Gastrocnemius medialis (tissue), 4 donors: ENCODE measurements around the gene ZC3H18. TPM values are rescaled to one million over a fixed set of nuclear protein-coding genes. Genes with fewer than 3 reads are reported as not detected.

Experiments
- ATAC-seq, 2 donors: fragments of 150-250 bp; one replicate each; pipeline ENCODE4 v1.9.1; 2016
- DNase-seq, 2 donors: peaks; one replicate each; pipeline ENCODE4 v3.0.0-alpha.2; 2019
- H3K27ac ChIP-seq, 4 donors: fragments of 200-600 bp; sonication (generic); 1 replicate in 1 of 4; 2 replicates in 3 of 4; pipeline ENCODE4 v1.5.1; 2016 to 2018; ENCODE audit warnings: mild to moderate bottlenecking in 2 of 4, moderate library complexity in 1 of 4
- H3K27me3 ChIP-seq, 3 donors: fragments of 200-600 bp; sonication (generic) in 2 of 3; 1 replicate in 1 of 3; 2 replicates in 2 of 3; pipeline versions ENCODE4 v1.5.1 to v1.6.0; 2016 to 2019; ENCODE audit warnings: mild to moderate bottlenecking in 1 of 3, moderate library complexity in 1 of 3
- H3K36me3 ChIP-seq, 2 donors: fragments of 200-600 bp; sonication (generic) in 1 of 2; one replicate each; pipeline ENCODE4 v1.5.1; 2017 to 2018
- H3K4me1 ChIP-seq, 2 donors: fragments of 200-600 bp; sonication (generic) in 1 of 2; one replicate each; pipeline ENCODE4 v1.5.1; 2016 to 2017; ENCODE audit warnings: mild to moderate bottlenecking in 2 of 2
- H3K4me3 ChIP-seq, 4 donors: fragments of 200-600 bp; sonication (generic) in 3 of 4; 1 replicate in 1 of 4; 2 replicates in 3 of 4; pipeline ENCODE4 v1.5.1; 2016 to 2019; ENCODE audit warnings: mild to moderate bottlenecking in 2 of 4
- H3K9me3 ChIP-seq, 3 donors: fragments of 200-600 bp; sonication (generic) in 2 of 3; 1 replicate in 1 of 3; 2 replicates in 2 of 3; pipeline ENCODE4 v1.5.1; 2016 to 2019
- POLR2A ChIP-seq, 2 donors: fragments of 450-650 bp; IDR thresholded peaks; one replicate each; pipeline ENCODE4 v1.6.1; 2017; ENCODE audit warnings: antibody characterized with exemption in 2 of 2, mild to moderate bottlenecking in 2 of 2, moderate library complexity in 2 of 2
- in situ Hi-C, 4 donors: fragments of 200-750 bp; cut with MboI; loops; one replicate each; pipeline versions ENCODE4 v1.15.0 to v1.8.0; 2017; ENCODE audit warnings: low sequenced_read_pairs in 4 of 4
- intact Hi-C: fragments of 100-400 bp; cut with DNase I; formaldehyde crosslinking; loops from one replicate; pipeline ENCODE4 v1.15.1; 2023; ENCODE audit warnings: low total_unique reads
- total RNA-seq, 4 donors: library from RNA; depleted of rRNA; stranded (reverse); fragments of >200 nt; gene quantifications; one replicate each; pipeline versions ENCODE4 v1.1.0 to v1.2.3, GENCODE V29; 2016
- TF ChIP-seq, protein P1 (sequence below), 5 experiments: fragments of 450-650 bp in 3 of 5; fragments of 200-600 bp in 2 of 5; sonication (generic) in 2 of 5; IDR thresholded peaks in 4 of 5; conservative IDR thresholded peaks in 1 of 5; 1 replicate in 4 of 5; 2 replicates in 1 of 5; pipeline ENCODE4 v1.5.1; 2016 to 2019; ENCODE audit warnings: antibody characterized with exemption in 5 of 5, mild to moderate bottlenecking in 3 of 5, moderate library complexity in 3 of 5

ZC3H18 gene
- total RNA-seq, 4 donors from 2014 or later, result 10.9 to 20.5 (median 18.4) TPM

DNA sequence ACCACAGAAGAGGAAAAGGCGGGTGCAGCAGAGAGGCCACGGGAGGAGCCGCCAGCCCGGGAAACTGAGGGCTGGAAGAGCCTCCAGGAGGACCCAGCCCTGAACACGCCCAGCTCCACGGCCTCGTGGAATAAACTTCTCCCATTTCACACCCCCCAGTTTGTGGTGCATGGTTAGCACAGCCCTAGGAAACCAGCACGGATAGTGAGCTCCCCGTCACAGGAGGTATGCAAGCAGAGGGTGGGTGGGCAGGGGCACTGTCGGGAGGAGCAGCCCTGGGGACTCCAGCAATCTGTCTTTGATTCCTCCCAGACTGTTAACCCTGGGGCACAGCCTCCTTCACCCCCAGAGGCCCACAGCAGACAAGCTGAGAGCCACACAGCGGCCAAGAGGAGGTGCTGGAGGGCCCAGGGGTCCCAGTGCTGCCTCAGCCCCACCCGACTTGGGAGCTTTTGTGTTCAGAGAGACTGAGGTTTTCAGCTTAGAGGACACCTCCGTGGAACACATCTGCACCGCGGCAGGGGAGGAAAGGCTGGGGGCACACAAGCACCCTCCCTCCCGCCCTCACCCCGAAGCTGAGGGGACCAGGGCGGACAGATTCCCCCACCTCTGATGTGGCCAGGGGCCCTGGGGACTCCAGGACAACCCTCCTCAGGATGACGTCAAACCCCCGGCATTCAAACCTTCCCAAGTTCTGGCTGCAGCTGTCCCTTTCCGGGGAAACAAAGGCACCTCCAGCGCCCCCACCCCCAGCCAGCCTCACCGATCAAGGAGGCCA lies 66.5 kb downstream of the ZC3H18 start:
- TF ChIP-seq, protein P1, sequence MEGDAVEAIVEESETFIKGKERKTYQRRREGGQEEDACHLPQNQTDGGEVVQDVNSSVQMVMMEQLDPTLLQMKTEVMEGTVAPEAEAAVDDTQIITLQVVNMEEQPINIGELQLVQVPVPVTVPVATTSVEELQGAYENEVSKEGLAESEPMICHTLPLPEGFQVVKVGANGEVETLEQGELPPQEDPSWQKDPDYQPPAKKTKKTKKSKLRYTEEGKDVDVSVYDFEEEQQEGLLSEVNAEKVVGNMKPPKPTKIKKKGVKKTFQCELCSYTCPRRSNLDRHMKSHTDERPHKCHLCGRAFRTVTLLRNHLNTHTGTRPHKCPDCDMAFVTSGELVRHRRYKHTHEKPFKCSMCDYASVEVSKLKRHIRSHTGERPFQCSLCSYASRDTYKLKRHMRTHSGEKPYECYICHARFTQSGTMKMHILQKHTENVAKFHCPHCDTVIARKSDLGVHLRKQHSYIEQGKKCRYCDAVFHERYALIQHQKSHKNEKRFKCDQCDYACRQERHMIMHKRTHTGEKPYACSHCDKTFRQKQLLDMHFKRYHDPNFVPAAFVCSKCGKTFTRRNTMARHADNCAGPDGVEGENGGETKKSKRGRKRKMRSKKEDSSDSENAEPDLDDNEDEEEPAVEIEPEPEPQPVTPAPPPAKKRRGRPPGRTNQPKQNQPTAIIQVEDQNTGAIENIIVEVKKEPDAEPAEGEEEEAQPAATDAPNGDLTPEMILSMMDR (IDR thresholded peaks at IDR 0.05 in 4 of 5, conservative IDR thresholded peaks at IDR 0.05 in 1 of 5), result no peak
- no peak for TF ChIP-seq POLR2A (IDR thresholded peaks at IDR 0.05)
- Histone ChIP-seq H3K9me3 (no peaks in the 10 kb centered on the region), H3K4me1 (no peaks in the 10 kb centered on the region), H3K36me3 (peaks cover 0 to 10% of the 10 kb centered on the region in 2 donors), H3K4me3 (no peak overlapping the region), H3K27ac (no peak overlapping the region), H3K27me3 (peaks cover 30 to 40% (median 37%) of the 10 kb centered on the region in 3 donors)
- in situ Hi-C loops, result no loop called here
- intact Hi-C loops, result no loop called here
- no peak for ATAC-seq
- no peak for DNase-seq

- in situ Hi-C loops, result no loop called here
- no peak for ATAC-seq
- H3K27me3 ChIP-seq, result peaks cover 30 to 40% (median 37%) of the 10 kb centered on the region in 3 donors
Observed at GRCh38 chr16:88638323-88639230, 68.4 kb downstream of the ZC3H18 start, which contains the start of gene IL17C. Gene IL17C (plus strand): TSS chr16:88638572. CDS start chr16:88638642, 70 bp downstream.

GRCh38 chr16:88639231-88640038 lies 69.2 kb downstream of the ZC3H18 start:
- Histone ChIP-seq H3K36me3 (no peaks in the 10 kb centered on the region), H3K9me3 (no peaks in the 10 kb centered on the region), H3K27me3 (peaks cover 30 to 40% (median 37%) of the 10 kb centered on the region in 3 donors), H3K4me1 (no peaks in the 10 kb centered on the region), H3K4me3 (no peak overlapping the region), H3K27ac (no peak overlapping the region)
- ATAC-seq (no peak), DNase-seq (no peak)
- in situ Hi-C loops (no loop called here), intact Hi-C loops (no loop called here)
- TF ChIP-seq POLR2A (IDR thresholded peaks at IDR 0.05), result no peak
- TF ChIP-seq, protein P1 (IDR thresholded peaks at IDR 0.05 in 4 of 5, conservative IDR thresholded peaks at IDR 0.05 in 1 of 5), result no peak

More at GRCh38 chr16:88638323-88639230, 68.4 kb downstream of the ZC3H18 start, which contains the start of gene IL17C:
- Histone ChIP-seq H3K36me3 (no peaks in the 10 kb centered on the region), H3K27ac (no peak within 1 kb of the TSS), H3K9me3 (no peaks in the 10 kb centered on the region), H3K4me3 (no peak within 1 kb of the TSS), H3K4me1 (no peaks in the 10 kb centered on the region)
- TF ChIP-seq, protein P1 (IDR thresholded peaks at IDR 0.05 in 4 of 5, conservative IDR thresholded peaks at IDR 0.05 in 1 of 5), result no peak
- no peak for TF ChIP-seq POLR2A (IDR thresholded peaks at IDR 0.05)
- no peak for DNase-seq
- intact Hi-C loops, result no loop called here

- Histone ChIP-seq H3K4me3 (no peak overlapping the region), H3K4me1 (no peaks in the 10 kb centered on the region), H3K27me3 (peaks cover 30 to 40% (median 37%) of the 10 kb centered on the region in 3 donors), H3K27ac (no peak overlapping the region), H3K9me3 (no peaks in the 10 kb centered on the region), H3K36me3 (no peaks in the 10 kb centered on the region)
- DNase-seq, result no peak
- TF ChIP-seq POLR2A (IDR thresholded peaks at IDR 0.05), result no peak
- TF ChIP-seq, protein P1 (IDR thresholded peaks at IDR 0.05 in 4 of 5, conservative IDR thresholded peaks at IDR 0.05 in 1 of 5), result no peak
- ATAC-seq, result no peak
- in situ Hi-C loops (no loop called here), intact Hi-C loops (no loop called here)
Observed at GRCh38 chr16:88640039-88640495, 69.9 kb downstream of the ZC3H18 start.
